Measurements from ENCODE around the gene PKP4. TPM values are rescaled to one million over a fixed set of nuclear protein-coding genes. Genes with fewer than 3 reads are reported as not detected.
"Not testable (repeated sequence)": the region's sequence is repeated elsewhere in the genome, so short reads cannot be mapped to it uniquely, and the experiment has no call there.

PKP4 gene
- total RNA-seq, 2 experiments from 2014 or later: 39.2 to 58.4 TPM

GRCh38 chr2:158457092-158457825, 507 bp downstream of the PKP4 start:
- H3K27ac Mint-ChIP-seq: peak overlapping the region; percentile 72
- no peaks in the 10 kb centered on the region for H3K9me3 Mint-ChIP-seq (ENCODE audit: low read depth)
- CTCF ChIA-PET: interaction anchor here (0.6 to 1.4 kb wide), 6 partner anchors 8 to 434 kb away, joined by 3 to 4 read pairs (median 3); no protein-coding TSS in a partner anchor
- H3K4me1 Mint-ChIP-seq: peaks cover 25% of the 10 kb centered on the region
- peaks cover 5% of the 10 kb centered on the region for H3K27me3 Mint-ChIP-seq
- ATAC-seq (peak; percentile 32), DNase-seq (peak; percentile 73)
- peaks cover 7% of the 10 kb centered on the region for H3K36me3 Mint-ChIP-seq (ENCODE audit: low read depth)
- POLR2A ChIA-PET: no interaction called here
- peak overlapping the region; percentile 92 for H3K4me3 Mint-ChIP-seq
- intact Hi-C loops (cut with DNase I, micrococcal nuclease): loop anchor here (1.0 to 10.0 kb wide), 11 partner anchors 64 to 1255 kb away; partner anchors contain the start of genes ACVR1 (in 2 of the 2), ACVR1C (in 1 of the 2), MARCHF7 (in 1 of the 2) and WDSUB1 (in 1 of the 2)

GRCh38 chr2:158457826-158458616, 1.3 kb downstream of the PKP4 start:
- Mint-ChIP-seq H3K4me3 (peak overlapping the region; percentile 92), H3K9me3 (ENCODE audit: low read depth) (no peaks in the 10 kb centered on the region), H3K27ac (no peak overlapping the region), H3K36me3 (ENCODE audit: low read depth) (peaks cover 7% of the 10 kb centered on the region), H3K27me3 (peaks cover 5% of the 10 kb centered on the region), H3K4me1 (peaks cover 25% of the 10 kb centered on the region)
- DNase-seq: peak; percentile 74
- ATAC-seq: peak; percentile 44
- intact Hi-C loops (cut with DNase I, micrococcal nuclease): loop anchor here (1.0 to 10.0 kb wide), 11 partner anchors 65 to 1254 kb away; partner anchors contain the start of genes ACVR1 (in 2 of the 2), ACVR1C (in 1 of the 2), MARCHF7 (in 1 of the 2) and WDSUB1 (in 1 of the 2)
- ChIA-PET CTCF (interaction anchor here (0.6 to 1.8 kb wide), 7 partner anchors 10 to 435 kb away, joined by 3 to 5 read pairs (median 3); no protein-coding TSS in a partner anchor), POLR2A (no interaction called here)

GRCh38 chr2:158458617-158458920, 1.8 kb downstream of the PKP4 start:
- H3K4me3 Mint-ChIP-seq: peak overlapping the region; percentile 92
- H3K27ac Mint-ChIP-seq: no peak overlapping the region
- ChIA-PET CTCF (interaction anchor here (0.6 to 1.8 kb wide), 6 partner anchors 11 to 845 kb away, joined by 3 to 5 read pairs (median 3); no protein-coding TSS in a partner anchor), POLR2A (no interaction called here)
- intact Hi-C loops (cut with DNase I, micrococcal nuclease): loop anchor here (5.0 to 10.0 kb wide), 7 partner anchors 266 to 1254 kb away; partner anchors contain the start of genes ACVR1 (in 1 of the 2), MARCHF7 (in 1 of the 2) and WDSUB1 (in 1 of the 2)
- H3K36me3 Mint-ChIP-seq (ENCODE audit: low read depth): peaks cover 7% of the 10 kb centered on the region
- DNase-seq: no peak
- no peaks in the 10 kb centered on the region for H3K9me3 Mint-ChIP-seq (ENCODE audit: low read depth)
- peaks cover 25% of the 10 kb centered on the region for H3K4me1 Mint-ChIP-seq
- no peak for ATAC-seq
- peaks cover 5% of the 10 kb centered on the region for H3K27me3 Mint-ChIP-seq

DNA sequence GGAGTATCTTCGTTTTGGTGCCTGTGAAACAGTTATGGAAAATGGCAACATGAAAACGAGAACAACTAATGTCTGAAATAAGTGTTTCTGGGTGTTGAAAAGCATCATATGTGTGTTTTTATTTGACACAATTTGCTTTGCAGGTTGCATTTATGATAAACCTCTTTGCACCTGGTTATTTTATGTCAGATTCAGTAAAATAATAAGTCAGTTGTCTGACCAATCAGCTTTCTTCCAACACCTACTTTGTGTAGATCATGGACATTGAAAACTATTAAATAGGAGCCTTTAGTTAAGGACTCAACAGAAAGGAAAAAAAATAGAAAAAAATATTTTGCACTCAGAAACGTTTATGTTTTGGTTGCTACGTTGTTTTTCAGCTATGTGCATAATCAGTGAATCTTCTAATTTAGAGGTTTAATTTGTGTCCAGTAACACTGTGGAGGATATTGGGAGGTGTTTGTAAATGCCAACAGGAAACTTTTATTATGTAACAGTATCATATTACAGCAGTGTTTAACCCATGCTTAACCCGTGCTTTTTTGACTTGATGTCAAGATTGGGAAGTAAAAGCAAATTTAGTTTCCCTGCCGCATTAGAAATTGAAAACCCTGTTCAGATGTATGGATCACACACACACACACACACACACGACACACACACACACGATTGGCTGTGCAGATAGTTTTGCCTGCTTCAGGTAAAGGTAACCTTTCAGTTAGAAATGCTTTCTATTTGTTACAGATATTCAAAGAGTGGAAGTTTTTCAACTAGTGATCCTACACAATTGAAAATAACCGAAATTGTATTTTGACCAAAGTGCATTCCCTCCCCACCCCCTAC, 2.6 kb downstream of the PKP4 start:
- ChIA-PET CTCF (interaction anchor here (0.6 to 1.8 kb wide), 5 partner anchors 10 to 845 kb away, joined by 3 to 5 read pairs (median 3); no protein-coding TSS in a partner anchor), POLR2A (no interaction called here)
- no peak for ATAC-seq
- no peak overlapping the region for H3K4me3 Mint-ChIP-seq
- H3K36me3 Mint-ChIP-seq (ENCODE audit: low read depth): peaks cover 7% of the 10 kb centered on the region
- no peaks in the 10 kb centered on the region for H3K9me3 Mint-ChIP-seq (ENCODE audit: low read depth)
- peaks cover 25% of the 10 kb centered on the region for H3K4me1 Mint-ChIP-seq
- no peak for DNase-seq
- H3K27me3 Mint-ChIP-seq: peaks cover 5% of the 10 kb centered on the region
- intact Hi-C loops (cut with DNase I, micrococcal nuclease): loop anchor here (5.0 to 10.0 kb wide), 7 partner anchors 267 to 1253 kb away; partner anchors contain the start of genes ACVR1 (in 1 of the 2), MARCHF7 (in 1 of the 2) and WDSUB1 (in 1 of the 2)
- no peak overlapping the region for H3K27ac Mint-ChIP-seq

DNA sequence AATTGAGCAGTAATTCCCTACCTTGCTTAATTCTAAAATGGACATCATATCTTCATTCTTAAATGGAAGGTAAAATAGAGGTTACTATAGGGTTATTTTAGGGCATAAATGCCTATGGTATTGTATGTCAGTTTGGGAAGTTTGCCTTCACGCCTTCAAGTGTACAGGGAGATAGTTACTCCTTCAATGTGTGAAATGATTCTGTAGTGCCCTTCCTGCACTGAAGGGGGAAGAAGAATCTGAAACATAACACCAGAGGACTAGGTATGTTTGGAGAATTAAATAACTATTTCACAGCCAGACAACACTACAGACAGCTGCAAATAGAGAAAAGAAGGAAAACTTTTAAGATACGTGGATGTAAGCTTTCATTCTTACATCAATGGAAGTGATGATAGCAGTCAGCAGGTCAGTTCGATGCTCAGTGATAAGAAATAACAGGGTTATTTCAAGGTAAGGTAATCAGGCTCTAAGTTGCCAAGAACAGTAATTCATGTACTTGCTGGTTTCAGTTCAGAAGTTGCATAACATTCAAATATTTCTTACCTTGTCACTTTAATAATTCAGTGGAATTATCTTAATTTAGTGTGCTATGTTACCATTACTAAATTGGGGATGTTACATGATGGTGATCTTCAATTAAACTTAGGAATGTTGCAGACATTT, 4.0 kb downstream of the PKP4 start:
- Mint-ChIP-seq H3K9me3 (ENCODE audit: low read depth) (no peaks in the 10 kb centered on the region), H3K27ac (no peak overlapping the region), H3K36me3 (ENCODE audit: low read depth) (peaks cover 7% of the 10 kb centered on the region), H3K4me1 (peaks cover 28% of the 10 kb centered on the region), H3K27me3 (peaks cover 5% of the 10 kb centered on the region), H3K4me3 (no peak overlapping the region)
- ChIA-PET POLR2A (no interaction called here), CTCF (interaction anchor here (0.6 to 0.7 kb wide), 2 partner anchors 125 to 1184 kb away, joined by 3 read pairs; no protein-coding TSS in a partner anchor)
- DNase-seq (no peak), ATAC-seq (no peak)
- intact Hi-C loops (cut with DNase I, micrococcal nuclease): no loop called here

GRCh38 chr2:158463496-158464095, 6.8 kb downstream of the PKP4 start:
- ATAC-seq (no peak), DNase-seq (no peak)
- POLR2A ChIA-PET: interaction anchor here (0.7 kb wide), 1 partner anchor 780 kb away, joined by 4 read pairs; no protein-coding TSS in a partner anchor
- Mint-ChIP-seq H3K4me1 (peaks cover 20% of the 10 kb centered on the region), H3K27ac (no peak overlapping the region), H3K4me3 (no peak overlapping the region), H3K9me3 (ENCODE audit: low read depth) (no peaks in the 10 kb centered on the region), H3K36me3 (ENCODE audit: low read depth) (peaks cover 2% of the 10 kb centered on the region), H3K27me3 (peaks cover under 1% of the 10 kb centered on the region)
- intact Hi-C loops (cut with DNase I, micrococcal nuclease): no loop called here
- CTCF ChIA-PET: interaction anchor here (1.4 kb wide), 1 partner anchor 14 kb away, joined by 5 read pairs; no protein-coding TSS in a partner anchor

- intact Hi-C loops (cut with DNase I, micrococcal nuclease): no loop called here
Measured at GRCh38 chr2:158464426-158465281, 7.9 kb downstream of the PKP4 start.

GRCh38 chr2:158467248-158467647, 10.5 kb downstream of the PKP4 start:
- ChIA-PET CTCF (interaction anchor here (0.9 to 1.1 kb wide), 2 partner anchors 10 to 11 kb away, joined by 3 read pairs; no protein-coding TSS in a partner anchor), POLR2A (no interaction called here)
- peak; percentile 60 for ATAC-seq
- H3K9me3 Mint-ChIP-seq (ENCODE audit: low read depth): no peaks in the 10 kb centered on the region
- no peak for DNase-seq
- H3K36me3 Mint-ChIP-seq (ENCODE audit: low read depth): peaks cover 9% of the 10 kb centered on the region
- H3K27me3 Mint-ChIP-seq: no peaks in the 10 kb centered on the region
- no peak overlapping the region for H3K27ac Mint-ChIP-seq
- no peak overlapping the region for H3K4me3 Mint-ChIP-seq
- intact Hi-C loops (cut with DNase I, micrococcal nuclease): no loop called here
- peaks cover 8% of the 10 kb centered on the region for H3K4me1 Mint-ChIP-seq

More at GRCh38 chr2:158464426-158465281, 7.9 kb downstream of the PKP4 start:
- H3K4me1 Mint-ChIP-seq: peaks cover 19% of the 10 kb centered on the region
- peaks cover 6% of the 10 kb centered on the region for H3K36me3 Mint-ChIP-seq (ENCODE audit: low read depth)
- peak; percentile 72 for ATAC-seq
- POLR2A ChIA-PET: no interaction called here
- H3K27ac Mint-ChIP-seq: no peak overlapping the region
- CTCF ChIA-PET: interaction anchor here (0.8 to 1.4 kb wide), 5 partner anchors 8 to 147 kb away, joined by 3 to 15 read pairs (median 4); partner anchors contain the start of genes CCDC148 and PKP4
- no peaks in the 10 kb centered on the region for H3K9me3 Mint-ChIP-seq (ENCODE audit: low read depth)
- DNase-seq: no peak
- H3K4me3 Mint-ChIP-seq: no peak overlapping the region
- no peaks in the 10 kb centered on the region for H3K27me3 Mint-ChIP-seq

GRCh38 chr2:158472829-158473228, 16.1 kb downstream of the PKP4 start:
- H3K27ac Mint-ChIP-seq; H3K9me3 Mint-ChIP-seq (ENCODE audit: low read depth); intact Hi-C loops (cut with DNase I, micrococcal nuclease); H3K4me3 Mint-ChIP-seq; POLR2A ChIA-PET; ATAC-seq; H3K36me3 Mint-ChIP-seq (ENCODE audit: low read depth); H3K27me3 Mint-ChIP-seq; DNase-seq: not testable (repeated sequence)
- CTCF ChIA-PET: interaction anchor here (0.8 to 1.1 kb wide), 2 partner anchors 17 to 29 kb away, joined by 3 to 4 read pairs; no protein-coding TSS in a partner anchor
- H3K4me1 Mint-ChIP-seq: peaks cover 14% of the 10 kb centered on the region
